Keratinocyte (primary cell): ENCODE measurements around the gene CYP3A4.

ENCODE experiments used
- EZH2 ChIP-seq: IDR thresholded peaks from one replicate; pipeline ENCODE4 v1.6.1; 2012; ENCODE audit warnings: inconsistent platforms, mild to moderate bottlenecking, low read length, moderate library complexity
- TF ChIP-seq, protein P1 (sequence below), 3 experiments: IDR thresholded peaks in 1 of 3; conservative IDR thresholded peaks in 1 of 3; optimal IDR thresholded peaks in 1 of 3; 2 replicates in 2 of 3; 3 replicates in 1 of 3; pipeline versions ENCODE3 to v1.5.1; 2011; ENCODE audit warnings: low read length in 3 of 3, mild to moderate bottlenecking in 3 of 3, moderate library complexity in 2 of 3, control low read depth in 1 of 3, inconsistent platforms in 1 of 3; ENCODE audit not compliant: insufficient read depth in 2 of 3; ENCODE audit errors: extremely low read depth in 1 of 3

DNA sequence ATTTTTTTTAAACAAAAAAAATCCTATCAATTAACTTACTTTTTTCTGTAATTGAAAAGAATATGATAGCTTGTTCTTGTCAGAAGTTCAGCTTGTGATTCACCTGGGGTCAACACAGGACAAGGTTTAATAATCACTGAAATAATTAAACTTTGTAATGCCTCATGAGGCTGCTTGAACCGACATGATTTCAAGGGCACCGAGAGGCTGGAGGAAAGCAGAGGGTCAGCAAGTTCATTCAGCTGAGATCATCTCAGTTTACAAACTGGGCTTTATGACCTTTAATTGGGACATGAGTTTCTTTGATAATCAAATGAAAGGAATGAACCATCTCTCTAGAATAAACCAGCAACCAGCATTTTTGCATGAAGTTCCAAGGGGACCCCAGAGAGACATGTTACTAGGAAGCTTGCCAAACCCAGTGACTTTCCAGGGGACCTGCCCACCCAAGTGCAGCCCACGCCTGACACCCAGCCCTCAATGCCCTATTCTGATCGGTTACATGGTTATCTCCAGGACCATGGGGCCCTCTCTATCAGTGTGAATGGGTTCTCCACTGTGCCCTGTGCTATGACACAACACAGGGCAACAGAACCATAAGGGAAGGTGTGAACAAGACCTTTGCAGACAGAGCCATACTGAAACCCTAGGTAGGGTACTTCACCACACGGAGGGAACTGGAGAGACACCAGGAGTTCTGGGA is 7.8 kb upstream of the CYP3A4 start:
- TF ChIP-seq, protein P1, sequence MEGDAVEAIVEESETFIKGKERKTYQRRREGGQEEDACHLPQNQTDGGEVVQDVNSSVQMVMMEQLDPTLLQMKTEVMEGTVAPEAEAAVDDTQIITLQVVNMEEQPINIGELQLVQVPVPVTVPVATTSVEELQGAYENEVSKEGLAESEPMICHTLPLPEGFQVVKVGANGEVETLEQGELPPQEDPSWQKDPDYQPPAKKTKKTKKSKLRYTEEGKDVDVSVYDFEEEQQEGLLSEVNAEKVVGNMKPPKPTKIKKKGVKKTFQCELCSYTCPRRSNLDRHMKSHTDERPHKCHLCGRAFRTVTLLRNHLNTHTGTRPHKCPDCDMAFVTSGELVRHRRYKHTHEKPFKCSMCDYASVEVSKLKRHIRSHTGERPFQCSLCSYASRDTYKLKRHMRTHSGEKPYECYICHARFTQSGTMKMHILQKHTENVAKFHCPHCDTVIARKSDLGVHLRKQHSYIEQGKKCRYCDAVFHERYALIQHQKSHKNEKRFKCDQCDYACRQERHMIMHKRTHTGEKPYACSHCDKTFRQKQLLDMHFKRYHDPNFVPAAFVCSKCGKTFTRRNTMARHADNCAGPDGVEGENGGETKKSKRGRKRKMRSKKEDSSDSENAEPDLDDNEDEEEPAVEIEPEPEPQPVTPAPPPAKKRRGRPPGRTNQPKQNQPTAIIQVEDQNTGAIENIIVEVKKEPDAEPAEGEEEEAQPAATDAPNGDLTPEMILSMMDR (optimal IDR thresholded peaks at IDR 0.05 in 1 of 3, IDR thresholded peaks at IDR 0.05 in 1 of 3, conservative IDR thresholded peaks at IDR 0.05 in 1 of 3; ENCODE audit: extremely low read depth in 1 of 3, insufficient read depth in 2 of 3, low read length in 3 of 3) = no peak
- no peak for TF ChIP-seq EZH2
